ENCODE results near the gene GPR146. TPM values are rescaled to one million over a fixed set of nuclear protein-coding genes. Genes with fewer than 3 reads are reported as not detected.

Gene GPR146
- total RNA-seq, 1 experiment from 2014 or later: 1.8 TPM

- Histone ChIP-seq H3K4me1 (peaks cover 10% of the 10 kb centered on the region; the same call in 1 of the 2 replicates), H3K9me3 (no peaks in the 10 kb centered on the region), H3K36me3 (ENCODE audit: control insufficient read depth, insufficient read depth, low read length) (no peaks in the 10 kb centered on the region), H3K4me3 (ENCODE audit: low read depth, low read length) (no peak overlapping the region), H3K27me3 (replicated peaks; ENCODE audit: control insufficient read depth, insufficient read depth, low read length) (no peaks in the 10 kb centered on the region)
- CTCF ChIA-PET: no interaction called here
- TF ChIP-seq, protein P1, sequence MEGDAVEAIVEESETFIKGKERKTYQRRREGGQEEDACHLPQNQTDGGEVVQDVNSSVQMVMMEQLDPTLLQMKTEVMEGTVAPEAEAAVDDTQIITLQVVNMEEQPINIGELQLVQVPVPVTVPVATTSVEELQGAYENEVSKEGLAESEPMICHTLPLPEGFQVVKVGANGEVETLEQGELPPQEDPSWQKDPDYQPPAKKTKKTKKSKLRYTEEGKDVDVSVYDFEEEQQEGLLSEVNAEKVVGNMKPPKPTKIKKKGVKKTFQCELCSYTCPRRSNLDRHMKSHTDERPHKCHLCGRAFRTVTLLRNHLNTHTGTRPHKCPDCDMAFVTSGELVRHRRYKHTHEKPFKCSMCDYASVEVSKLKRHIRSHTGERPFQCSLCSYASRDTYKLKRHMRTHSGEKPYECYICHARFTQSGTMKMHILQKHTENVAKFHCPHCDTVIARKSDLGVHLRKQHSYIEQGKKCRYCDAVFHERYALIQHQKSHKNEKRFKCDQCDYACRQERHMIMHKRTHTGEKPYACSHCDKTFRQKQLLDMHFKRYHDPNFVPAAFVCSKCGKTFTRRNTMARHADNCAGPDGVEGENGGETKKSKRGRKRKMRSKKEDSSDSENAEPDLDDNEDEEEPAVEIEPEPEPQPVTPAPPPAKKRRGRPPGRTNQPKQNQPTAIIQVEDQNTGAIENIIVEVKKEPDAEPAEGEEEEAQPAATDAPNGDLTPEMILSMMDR (IDR thresholded peaks at IDR 0.05; ENCODE audit: insufficient read depth in 1 of 2, low read depth in 1 of 2, low read length in 1 of 2, severe bottlenecking in 1 of 2, unreplicated experiment in 1 of 2): no peak
- no TSS peak for BruUV-seq (replicated peaks)
- H3K4me1 Mint-ChIP-seq (ENCODE audit: low read depth, unreplicated experiment): no peaks in the 10 kb centered on the region
- H3K36me3 Mint-ChIP-seq (ENCODE audit: insufficient read depth, unreplicated experiment): peaks cover 24% of the 10 kb centered on the region
- POLR2A ChIA-PET: no interaction called here
- H3K9me3 Mint-ChIP-seq (ENCODE audit: unreplicated experiment): no peaks in the 10 kb centered on the region
- H3K27ac Mint-ChIP-seq (ENCODE audit: unreplicated experiment): no peak overlapping the region
- no peak for DNase-seq
- intact Hi-C loops (cut with micrococcal nuclease; ENCODE audit: unreplicated experiment): no loop called here
- no peak overlapping the region for H3K4me3 Mint-ChIP-seq (ENCODE audit: unreplicated experiment)
- no peaks in the 10 kb centered on the region for H3K27me3 Mint-ChIP-seq (ENCODE audit: insufficient read depth, unreplicated experiment)
Observed at GRCh38 chr7:1016577-1017531, 27.5 kb upstream of the GPR146 start.

GRCh38 chr7:1017586-1018333 lies 26.6 kb upstream of the GPR146 start:
- H3K4me1 ChIP-seq: peaks cover 10% of the 10 kb centered on the region; the same call in 1 of the 2 replicates
- H3K4me3 ChIP-seq (ENCODE audit: low read depth, low read length): no peak overlapping the region
- H3K36me3 Mint-ChIP-seq (ENCODE audit: insufficient read depth, unreplicated experiment): peaks cover 23% of the 10 kb centered on the region
- ChIA-PET CTCF (no interaction called here), POLR2A (no interaction called here)
- DNase-seq: no peak
- intact Hi-C loops (cut with micrococcal nuclease; ENCODE audit: unreplicated experiment): no loop called here
- no peaks in the 10 kb centered on the region for H3K9me3 Mint-ChIP-seq (ENCODE audit: unreplicated experiment)
- BruUV-seq (replicated peaks): no TSS peak
- H3K9me3 ChIP-seq: no peaks in the 10 kb centered on the region
- H3K27me3 Mint-ChIP-seq (ENCODE audit: insufficient read depth, unreplicated experiment): no peaks in the 10 kb centered on the region
- TF ChIP-seq, protein P1 (IDR thresholded peaks at IDR 0.05; ENCODE audit: insufficient read depth in 1 of 2, low read depth in 1 of 2, low read length in 1 of 2, severe bottlenecking in 1 of 2, unreplicated experiment in 1 of 2): no peak
- H3K4me3 Mint-ChIP-seq (ENCODE audit: unreplicated experiment): no peak overlapping the region
- H3K4me1 Mint-ChIP-seq (ENCODE audit: low read depth, unreplicated experiment): no peaks in the 10 kb centered on the region
- no peaks in the 10 kb centered on the region for H3K36me3 ChIP-seq (ENCODE audit: control insufficient read depth, insufficient read depth, low read length)
- peak overlapping the region; percentile 59 for H3K27ac Mint-ChIP-seq (ENCODE audit: unreplicated experiment)
- H3K27me3 ChIP-seq (replicated peaks; ENCODE audit: control insufficient read depth, insufficient read depth, low read length): no peaks in the 10 kb centered on the region

DNA sequence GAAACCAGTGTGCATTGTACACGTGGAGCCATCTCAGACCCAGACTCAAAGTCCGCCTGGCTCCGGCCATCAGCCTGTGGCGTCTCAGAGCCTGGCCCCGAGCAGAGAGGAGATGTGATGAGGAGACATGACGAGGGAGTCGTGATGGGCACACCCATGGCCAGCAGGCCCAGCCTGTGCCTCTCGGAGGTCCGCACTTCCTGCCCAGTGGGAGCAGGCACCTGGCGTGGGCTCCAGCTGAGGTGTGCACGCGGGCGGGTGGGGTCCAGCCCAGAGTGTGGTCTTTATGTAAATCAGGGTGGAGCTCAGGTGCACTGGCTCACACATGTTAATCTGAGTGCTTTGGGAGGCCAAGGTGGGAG lies 26.0 kb upstream of the GPR146 start:
- Histone ChIP-seq H3K9me3 (no peaks in the 10 kb centered on the region), H3K36me3 (ENCODE audit: control insufficient read depth, insufficient read depth, low read length) (no peaks in the 10 kb centered on the region), H3K27me3 (replicated peaks; ENCODE audit: control insufficient read depth, insufficient read depth, low read length) (no peaks in the 10 kb centered on the region), H3K4me1 (peaks cover 10% of the 10 kb centered on the region; the same call in 1 of the 2 replicates), H3K4me3 (ENCODE audit: low read depth, low read length) (no peak overlapping the region)
- H3K36me3 Mint-ChIP-seq (ENCODE audit: insufficient read depth, unreplicated experiment): peaks cover 26% of the 10 kb centered on the region
- no TSS peak for BruUV-seq (replicated peaks)
- TF ChIP-seq, protein P1 (IDR thresholded peaks at IDR 0.05; ENCODE audit: insufficient read depth in 1 of 2, low read depth in 1 of 2, low read length in 1 of 2, severe bottlenecking in 1 of 2, unreplicated experiment in 1 of 2): no peak
- DNase-seq: no peak
- H3K27ac Mint-ChIP-seq (ENCODE audit: unreplicated experiment): peak overlapping the region; percentile 59
- no peak overlapping the region for H3K4me3 Mint-ChIP-seq (ENCODE audit: unreplicated experiment)
- H3K9me3 Mint-ChIP-seq (ENCODE audit: unreplicated experiment): no peaks in the 10 kb centered on the region
- ChIA-PET POLR2A (no interaction called here), CTCF (no interaction called here)
- H3K4me1 Mint-ChIP-seq (ENCODE audit: low read depth, unreplicated experiment): no peaks in the 10 kb centered on the region
- H3K27me3 Mint-ChIP-seq (ENCODE audit: insufficient read depth, unreplicated experiment): no peaks in the 10 kb centered on the region
- intact Hi-C loops (cut with micrococcal nuclease; ENCODE audit: unreplicated experiment): no loop called here
